GM12892 (cell line): Measurements from ENCODE around the gene DOK1.

Experiments used
- POLR2A ChIP-seq: IDR thresholded peaks from 2 replicates; pipeline ENCODE4 v1.6.1; 2011; ENCODE audit warnings: low read depth, low read length, control low read depth
- POLR2AphosphoS5 ChIP-seq: IDR thresholded peaks from 2 replicates; pipeline ENCODE4 v1.6.1; 2011; ENCODE audit warnings: low read depth, low read length, control low read depth
- TAF1 ChIP-seq: IDR thresholded peaks from 2 replicates; pipeline ENCODE4 v1.6.1; 2011; ENCODE audit warnings: low read depth, mild to moderate bottlenecking, control low read depth, low read length, borderline replicate concordance

DNA sequence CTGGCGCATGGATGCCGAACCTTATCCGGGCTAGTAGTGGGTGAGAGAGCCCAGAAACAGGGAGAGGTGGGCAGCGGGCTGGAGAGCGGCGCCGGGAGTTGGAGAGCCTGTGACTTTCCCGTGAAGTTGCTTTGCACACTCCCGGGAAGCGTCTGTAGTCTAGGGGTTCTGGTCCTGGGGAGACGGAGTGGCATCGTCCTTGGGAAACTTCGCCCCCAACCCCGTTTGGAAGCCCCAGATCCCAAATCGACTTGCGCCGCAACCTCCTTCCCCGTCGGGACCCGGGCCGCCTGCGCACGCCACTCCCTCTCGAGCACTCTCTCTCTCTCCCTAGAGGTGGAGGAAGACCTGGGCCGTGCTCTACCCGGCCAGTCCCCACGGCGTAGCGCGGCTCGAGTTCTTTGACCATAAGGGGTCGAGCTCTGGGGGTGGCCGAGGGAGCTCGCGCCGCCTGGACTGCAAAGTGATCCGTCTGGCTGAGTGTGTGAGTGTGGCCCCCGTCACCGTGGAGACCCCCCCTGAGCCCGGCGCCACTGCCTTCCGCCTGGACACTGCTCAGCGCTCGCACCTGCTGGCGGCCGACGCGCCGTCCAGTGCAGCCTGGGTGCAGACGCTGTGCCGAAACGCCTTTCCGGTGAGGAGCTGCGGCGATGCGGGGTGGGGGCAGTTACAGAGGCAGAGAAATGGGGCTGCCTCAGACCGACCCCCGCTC is 456 bp downstream of the DOK1 start:
- TF ChIP-seq POLR2A (no peak; the same call in 1 of the 2 replicates), POLR2AphosphoS5 (no peak), TAF1 (no peak)
